Panc1 (cell line): ENCODE results near the gene HDLBP.

ENCODE experiments used
- POLR2AphosphoS5 ChIP-seq: IDR thresholded peaks from 2 replicates; pipeline ENCODE4 v1.6.1; 2012; ENCODE audit warnings: mild to moderate bottlenecking, low read depth, low read length, moderate library complexity
- TCF7L2 ChIP-seq: IDR thresholded peaks from 2 replicates; pipeline ENCODE4 v1.6.1; 2011; ENCODE audit warnings: mild to moderate bottlenecking, low read depth, low read length, inconsistent platforms
- TF ChIP-seq, protein P1 (sequence below): fragments of 450-650 bp; IDR thresholded peaks from 2 replicates; pipeline ENCODE4 v1.5.1; 2017; ENCODE audit warnings: mild to moderate bottlenecking

DNA sequence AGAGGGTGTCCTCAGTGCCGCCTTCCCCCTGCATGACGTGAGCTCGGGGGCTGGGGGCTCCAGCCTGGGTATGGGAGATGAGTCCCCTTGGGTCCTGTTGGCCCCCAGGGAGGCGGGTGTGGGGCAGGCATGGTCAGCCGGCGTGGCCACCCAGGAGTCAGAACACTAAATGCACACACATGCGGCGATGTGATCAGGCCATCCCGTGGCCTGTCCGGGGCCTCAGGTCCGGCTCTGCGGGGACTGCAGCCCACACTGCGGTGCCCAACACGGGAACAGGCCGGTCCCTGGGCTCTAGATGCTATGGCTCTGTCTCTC, 113.2 kb downstream of the HDLBP start:
- TF ChIP-seq TCF7L2 (no peak), POLR2AphosphoS5 (no peak)
- TF ChIP-seq, protein P1, sequence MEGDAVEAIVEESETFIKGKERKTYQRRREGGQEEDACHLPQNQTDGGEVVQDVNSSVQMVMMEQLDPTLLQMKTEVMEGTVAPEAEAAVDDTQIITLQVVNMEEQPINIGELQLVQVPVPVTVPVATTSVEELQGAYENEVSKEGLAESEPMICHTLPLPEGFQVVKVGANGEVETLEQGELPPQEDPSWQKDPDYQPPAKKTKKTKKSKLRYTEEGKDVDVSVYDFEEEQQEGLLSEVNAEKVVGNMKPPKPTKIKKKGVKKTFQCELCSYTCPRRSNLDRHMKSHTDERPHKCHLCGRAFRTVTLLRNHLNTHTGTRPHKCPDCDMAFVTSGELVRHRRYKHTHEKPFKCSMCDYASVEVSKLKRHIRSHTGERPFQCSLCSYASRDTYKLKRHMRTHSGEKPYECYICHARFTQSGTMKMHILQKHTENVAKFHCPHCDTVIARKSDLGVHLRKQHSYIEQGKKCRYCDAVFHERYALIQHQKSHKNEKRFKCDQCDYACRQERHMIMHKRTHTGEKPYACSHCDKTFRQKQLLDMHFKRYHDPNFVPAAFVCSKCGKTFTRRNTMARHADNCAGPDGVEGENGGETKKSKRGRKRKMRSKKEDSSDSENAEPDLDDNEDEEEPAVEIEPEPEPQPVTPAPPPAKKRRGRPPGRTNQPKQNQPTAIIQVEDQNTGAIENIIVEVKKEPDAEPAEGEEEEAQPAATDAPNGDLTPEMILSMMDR: no peak
